HL-60/S4 treated with retinoic acid at 250 ng/mL for 4 days and 3 days (cell line): Measurements from ENCODE around the gene LONP2.
"Not testable (repeated sequence)": the region's sequence is repeated elsewhere in the genome, so short reads cannot be mapped to it uniquely, and the experiment has no call there.

Experiments used
- in situ Hi-C: fragments of 300-500 bp; cut with MboI; formaldehyde crosslinking; loops from 2 replicates; pipeline ENCODE4 v1.7.0; 2022; ENCODE audit warnings: low sequenced_read_pairs

The LONP2 gene

GRCh38 chr16:48235058-48235555 is 9.0 kb upstream of the LONP2 start:
- in situ Hi-C loops = no loop called here

GRCh38 chr16:48235556-48236136 is 8.5 kb upstream of the LONP2 start:
- in situ Hi-C loops = no loop called here

GRCh38 chr16:48236286-48236685 is 7.8 kb upstream of the LONP2 start:
- in situ Hi-C loops = no loop called here

- in situ Hi-C loops = not testable (repeated sequence)
Measured at GRCh38 chr16:48240147-48240546, 4.0 kb upstream of the LONP2 start.

- in situ Hi-C loops = no loop called here
Measured at GRCh38 chr16:48244863-48245195, 729 bp downstream of the LONP2 start.

- in situ Hi-C loops = no loop called here
Measured at GRCh38 chr16:48246066-48246465, 2.0 kb downstream of the LONP2 start.

GRCh38 chr16:48247311-48247710 is 3.2 kb downstream of the LONP2 start, which contains the start of gene ABCC11:
Gene ABCC11 (minus strand): TSS chr16:48247539. CDS start chr16:48231921, 15,618 bp downstream.
- in situ Hi-C loops = no loop called here

GRCh38 chr16:48250520-48251278 is 6.6 kb downstream of the LONP2 start:
- in situ Hi-C loops = no loop called here

GRCh38 chr16:48252013-48252412 is 7.9 kb downstream of the LONP2 start:
- in situ Hi-C loops = no loop called here

- in situ Hi-C loops = no loop called here
Measured at GRCh38 chr16:48256579-48257177, 12.6 kb downstream of the LONP2 start.

GRCh38 chr16:48261569-48261968 is 17.5 kb downstream of the LONP2 start:
- in situ Hi-C loops = no loop called here

GRCh38 chr16:48262631-48263030 is 18.5 kb downstream of the LONP2 start:
- in situ Hi-C loops = no loop called here

- in situ Hi-C loops = no loop called here
Measured at GRCh38 chr16:48269011-48269410, 24.9 kb downstream of the LONP2 start.

GRCh38 chr16:48271728-48272127 is 27.6 kb downstream of the LONP2 start:
- in situ Hi-C loops = no loop called here

- in situ Hi-C loops = no loop called here
Measured at GRCh38 chr16:48272837-48273421, 28.8 kb downstream of the LONP2 start.

- in situ Hi-C loops = no loop called here
Measured at GRCh38 chr16:48274476-48274875, 30.4 kb downstream of the LONP2 start.

GRCh38 chr16:48276102-48276501 is 32.0 kb downstream of the LONP2 start:
- in situ Hi-C loops = no loop called here

GRCh38 chr16:48277158-48277557 is 33.1 kb downstream of the LONP2 start:
- in situ Hi-C loops = no loop called here

GRCh38 chr16:48279199-48279598 is 35.1 kb downstream of the LONP2 start:
- in situ Hi-C loops = no loop called here

GRCh38 chr16:48280546-48280945 is 36.4 kb downstream of the LONP2 start:
- in situ Hi-C loops = no loop called here

GRCh38 chr16:48282636-48283263 is 38.6 kb downstream of the LONP2 start:
- in situ Hi-C loops = no loop called here
